ENCODE measurements around the gene SLC4A9.

SLC4A9 gene

GRCh38 chr5:140360101-140360500 is at the start of gene SLC4A9:
TSS of gene SLC4A9 (plus strand) at chr5:140360194. CDS start at chr5:140360237, 43 bp downstream.
- DNase-seq = no peak

- no peak for DNase-seq
Observed at GRCh38 chr5:140310434-140310833, 49.6 kb upstream of the SLC4A9 start.

- DNase-seq = no peak
Observed at GRCh38 chr5:140311011-140311467, 49.0 kb upstream of the SLC4A9 start.

- no peak for DNase-seq
Observed at GRCh38 chr5:140312067-140312790, 47.8 kb upstream of the SLC4A9 start.

GRCh38 chr5:140312791-140313189 is 47.2 kb upstream of the SLC4A9 start:
- no peak for DNase-seq

GRCh38 chr5:140317859-140318258 is 42.1 kb upstream of the SLC4A9 start:
- DNase-seq = no peak

- DNase-seq = no peak
Observed at GRCh38 chr5:140318792-140319191, 41.2 kb upstream of the SLC4A9 start.

GRCh38 chr5:140319833-140320232 is 40.2 kb upstream of the SLC4A9 start:
- no peak for DNase-seq

- DNase-seq = no peak
Observed at GRCh38 chr5:140321796-140322195, 38.2 kb upstream of the SLC4A9 start.

- no peak for DNase-seq
Observed at GRCh38 chr5:140322751-140323731, 37.0 kb upstream of the SLC4A9 start.

GRCh38 chr5:140324041-140324600 is 35.9 kb upstream of the SLC4A9 start:
- DNase-seq = no peak

GRCh38 chr5:140324617-140325241 is 35.3 kb upstream of the SLC4A9 start:
- DNase-seq = no peak

GRCh38 chr5:140325486-140325885 is 34.5 kb upstream of the SLC4A9 start:
- DNase-seq = no peak

GRCh38 chr5:140327589-140327988 is 32.4 kb upstream of the SLC4A9 start:
- no peak for DNase-seq

GRCh38 chr5:140328036-140328764 is 31.8 kb upstream of the SLC4A9 start:
- no peak for DNase-seq

- no peak for DNase-seq
Observed at GRCh38 chr5:140329739-140330481, 30.1 kb upstream of the SLC4A9 start.

- DNase-seq = no peak
Observed at GRCh38 chr5:140331638-140332037, 28.4 kb upstream of the SLC4A9 start.

- no peak for DNase-seq
Observed at GRCh38 chr5:140336388-140336787, 23.6 kb upstream of the SLC4A9 start.

- no peak for DNase-seq
Observed at GRCh38 chr5:140337880-140338279, 22.1 kb upstream of the SLC4A9 start.

GRCh38 chr5:140338336-140338735 is 21.7 kb upstream of the SLC4A9 start:
- no peak for DNase-seq

GRCh38 chr5:140338908-140339307 is 21.1 kb upstream of the SLC4A9 start:
- DNase-seq = no peak

- DNase-seq = no peak
Observed at GRCh38 chr5:140339636-140340035, 20.4 kb upstream of the SLC4A9 start.
